ENCODE results near the gene EIF4G3.

The EIF4G3 gene

GRCh38 chr1:20931930-20932436 lies 244.7 kb downstream of the EIF4G3 start:
- DNase-seq: no peak
- H3K4me2 ChIP-seq (ENCODE audit: low read depth, low read length): no peak overlapping the region

GRCh38 chr1:20930427-20930826 lies 246.3 kb downstream of the EIF4G3 start:
- H3K36me3 ChIP-seq (replicated peaks; ENCODE audit: insufficient read depth, low read length): no peaks in the 10 kb centered on the region
- H3K9ac ChIP-seq (ENCODE audit: low read length): no peak overlapping the region
- no peak overlapping the region for H3K27ac ChIP-seq (ENCODE audit: low read length)
- no peaks in the 10 kb centered on the region for H3K9me3 ChIP-seq (replicated peaks; ENCODE audit: insufficient read depth, low read length)
- H3K4me3 ChIP-seq (ENCODE audit: low read length): no peak overlapping the region
- no peaks in the 10 kb centered on the region for H3K27me3 ChIP-seq (replicated peaks; ENCODE audit: insufficient read depth, low read length)
- H4K20me1 ChIP-seq (ENCODE audit: insufficient read depth, low read length): no peaks in the 10 kb centered on the region
- H2AFZ ChIP-seq (ENCODE audit: low read length): no peak overlapping the region
- H3K4me2 ChIP-seq (ENCODE audit: low read depth, low read length): no peak overlapping the region
- TF ChIP-seq EZH2phosphoT487 (IDR thresholded peaks at IDR 0.05; ENCODE audit: low read length): no peak
- TF ChIP-seq EZH2 (optimal IDR thresholded peaks at IDR 0.05; ENCODE audit: low read depth, low read length): no peak
- no peak for TF ChIP-seq CTCF (IDR thresholded peaks at IDR 0.05; ENCODE audit: low read length)
- no peak for DNase-seq
- no peaks in the 10 kb centered on the region for H3K79me2 ChIP-seq (ENCODE audit: low read length)
- no peaks in the 10 kb centered on the region for H3F3A ChIP-seq (ENCODE audit: insufficient read depth, low read length)
- H3K9me2 ChIP-seq (replicated peaks; ENCODE audit: insufficient read depth, low read length): no peaks in the 10 kb centered on the region
- no peaks in the 10 kb centered on the region for H3K4me1 ChIP-seq (ENCODE audit: low read length)

More at GRCh38 chr1:20931930-20932436, 244.7 kb downstream of the EIF4G3 start:
- no peak overlapping the region for H2AFZ ChIP-seq (ENCODE audit: low read length)
- no peaks in the 10 kb centered on the region for H4K20me1 ChIP-seq (ENCODE audit: insufficient read depth, low read length)
- no peak overlapping the region for H3K27ac ChIP-seq (ENCODE audit: low read length)
- H3K4me3 ChIP-seq (ENCODE audit: low read length): no peak overlapping the region
- H3F3A ChIP-seq (ENCODE audit: insufficient read depth, low read length): no peaks in the 10 kb centered on the region
- no peaks in the 10 kb centered on the region for H3K79me2 ChIP-seq (ENCODE audit: low read length)
- H3K9ac ChIP-seq (ENCODE audit: low read length): no peak overlapping the region
- TF ChIP-seq CTCF (IDR thresholded peaks at IDR 0.05; ENCODE audit: low read length) (no peak), EZH2 (optimal IDR thresholded peaks at IDR 0.05; ENCODE audit: low read depth, low read length) (no peak), EZH2phosphoT487 (IDR thresholded peaks at IDR 0.05; ENCODE audit: low read length) (no peak)
- H3K9me3 ChIP-seq (replicated peaks; ENCODE audit: insufficient read depth, low read length): no peaks in the 10 kb centered on the region
- no peaks in the 10 kb centered on the region for H3K9me2 ChIP-seq (replicated peaks; ENCODE audit: insufficient read depth, low read length)
- no peaks in the 10 kb centered on the region for H3K36me3 ChIP-seq (replicated peaks; ENCODE audit: insufficient read depth, low read length)
- no peaks in the 10 kb centered on the region for H3K27me3 ChIP-seq (replicated peaks; ENCODE audit: insufficient read depth, low read length)
- no peaks in the 10 kb centered on the region for H3K4me1 ChIP-seq (ENCODE audit: low read length)

GRCh38 chr1:20928146-20928545 lies 248.6 kb downstream of the EIF4G3 start:
- no peaks in the 10 kb centered on the region for H3K36me3 ChIP-seq (replicated peaks; ENCODE audit: insufficient read depth, low read length)

More at GRCh38 chr1:20928146-20928545, 248.6 kb downstream of the EIF4G3 start:
- Histone ChIP-seq H4K20me1 (ENCODE audit: insufficient read depth, low read length) (no peaks in the 10 kb centered on the region), H3K9me3 (replicated peaks; ENCODE audit: insufficient read depth, low read length) (no peaks in the 10 kb centered on the region), H3K27me3 (replicated peaks; ENCODE audit: insufficient read depth, low read length) (no peaks in the 10 kb centered on the region), H3K4me1 (ENCODE audit: low read length) (no peaks in the 10 kb centered on the region), H3K27ac (ENCODE audit: low read length) (no peak overlapping the region), H3K79me2 (ENCODE audit: low read length) (no peaks in the 10 kb centered on the region), H2AFZ (ENCODE audit: low read length) (no peak overlapping the region), H3K4me2 (ENCODE audit: low read depth, low read length) (no peak overlapping the region), H3K9ac (ENCODE audit: low read length) (no peak overlapping the region), H3K9me2 (replicated peaks; ENCODE audit: insufficient read depth, low read length) (no peaks in the 10 kb centered on the region), H3F3A (ENCODE audit: insufficient read depth, low read length) (no peaks in the 10 kb centered on the region), H3K4me3 (ENCODE audit: low read length) (no peak overlapping the region)
- no peak for TF ChIP-seq CTCF (IDR thresholded peaks at IDR 0.05; ENCODE audit: low read length)
- TF ChIP-seq EZH2phosphoT487 (IDR thresholded peaks at IDR 0.05; ENCODE audit: low read length): no peak
- no peak for TF ChIP-seq EZH2 (optimal IDR thresholded peaks at IDR 0.05; ENCODE audit: low read depth, low read length)
- DNase-seq: no peak
